GM23338 (cell line): Measurements from ENCODE around the gene PLD2. TPM values are rescaled to one million over a fixed set of nuclear protein-coding genes. Genes with fewer than 3 reads are reported as not detected.

Experiments
- ATAC-seq: fragments of 200-7000 bp; cut with Tn5 transposase; 3 replicates; pipeline ENCODE4 v1.9.1; 2020
- DNase-seq: peaks from one replicate; pipeline ENCODE4 v3.0.0-alpha.2; 2015; ENCODE audit warnings: low spot score
- H2AFZ ChIP-seq: fragments of 200-600 bp; sonication (generic); 2 replicates; pipeline ENCODE4 v1.8.0; 2016; ENCODE audit warnings: antibody characterized with exemption, mild to moderate bottlenecking, moderate library complexity
- H3F3A ChIP-seq: fragments of 200-600 bp; sonication (generic); replicated peaks from 2 replicates; pipeline ENCODE4 v1.8.0; 2017; ENCODE audit warnings: antibody characterized with exemption, mixed run types, low read depth
- H3K27ac ChIP-seq: fragments of 200-600 bp; sonication (generic); 2 replicates; pipeline ENCODE4 v1.6.1; 2016; ENCODE audit warnings: low read depth
- H3K27me3 ChIP-seq: fragments of 200-600 bp; sonication (generic); 2 replicates; pipeline ENCODE4 v1.8.0; 2016; ENCODE audit warnings: mild to moderate bottlenecking, mixed run types, moderate library complexity; ENCODE audit not compliant: insufficient read depth
- H3K36me3 ChIP-seq: fragments of 200-600 bp; sonication (generic); 2 replicates; pipeline ENCODE4 v1.8.0; 2016; ENCODE audit warnings: mild to moderate bottlenecking; ENCODE audit not compliant: insufficient read depth
- H3K4me1 ChIP-seq: fragments of 200-600 bp; sonication (generic); 2 replicates; pipeline ENCODE4 v1.8.0; 2016; ENCODE audit warnings: mild to moderate bottlenecking, moderate library complexity; ENCODE audit not compliant: insufficient read depth
- H3K4me2 ChIP-seq: fragments of 200-600 bp; sonication (generic); 2 replicates; pipeline ENCODE4 v1.7.1; 2017; ENCODE audit warnings: mixed run types
- H3K4me3 ChIP-seq: fragments of 200-600 bp; sonication (generic); 2 replicates; pipeline ENCODE4 v1.6.1; 2016; ENCODE audit warnings: mixed run types
- H3K79me2 ChIP-seq: fragments of 200-600 bp; sonication (generic); replicated peaks from 2 replicates; pipeline ENCODE4 v1.8.0; 2017; ENCODE audit warnings: mild to moderate bottlenecking; ENCODE audit not compliant: insufficient read depth
- H3K9me2 ChIP-seq: fragments of 200-600 bp; sonication (generic); 2 replicates; pipeline ENCODE4 v1.8.0; 2017; ENCODE audit not compliant: insufficient read depth
- H4K20me1 ChIP-seq: fragments of 200-600 bp; sonication (generic); replicated peaks from 2 replicates; pipeline ENCODE4 v1.8.0; 2017; ENCODE audit warnings: mild to moderate bottlenecking; ENCODE audit not compliant: insufficient read depth
- H3K27ac Mint-ChIP-seq: 2 replicates; pipeline ENCODE4 v1.8.0; 2020; ENCODE audit warnings: inconsistent platforms, mild to moderate bottlenecking, moderate library complexity, mixed read lengths
- H3K27me3 Mint-ChIP-seq: 3 replicates; pipeline ENCODE4 v1.8.0; 2022; ENCODE audit warnings: low read depth, mild to moderate bottlenecking, moderate library complexity, mixed read lengths, inconsistent platforms; ENCODE audit not compliant: insufficient read depth, poor library complexity
- H3K36me3 Mint-ChIP-seq: 3 replicates; pipeline ENCODE4 v1.8.0; 2021; ENCODE audit warnings: low read depth, mild to moderate bottlenecking, inconsistent platforms, moderate library complexity, mixed read lengths
- H3K4me1 Mint-ChIP-seq: 3 replicates; pipeline ENCODE4 v1.8.0; 2020; ENCODE audit warnings: mild to moderate bottlenecking, inconsistent platforms, mixed read lengths
- H3K4me3 Mint-ChIP-seq: 3 replicates; pipeline ENCODE4 v1.8.0; 2021; ENCODE audit warnings: moderate library complexity, mild to moderate bottlenecking, inconsistent platforms, mixed read lengths
- H3K9me3 Mint-ChIP-seq: 3 replicates; pipeline ENCODE4 v1.8.0; 2020; ENCODE audit warnings: moderate library complexity, mild to moderate bottlenecking, inconsistent platforms, mixed read lengths
- CREB1 ChIP-seq: fragments of 250-450 bp; sonication (Bioruptor Pico); IDR thresholded peaks from 2 replicates; pipeline ENCODE4 v1.5.0; 2020; ENCODE audit warnings: low read depth, mild to moderate bottlenecking, moderate library complexity
- EZH2 ChIP-seq: fragments of 200-600 bp; sonication (generic); IDR thresholded peaks from one replicate; pipeline ENCODE4 v1.8.0; 2017; ENCODE audit warnings: antibody characterized with exemption, mild to moderate bottlenecking, low read depth; ENCODE audit not compliant: unreplicated experiment
- EZH2phosphoT487 ChIP-seq: fragments of 200-600 bp; sonication (generic); IDR thresholded peaks from one replicate; pipeline ENCODE4 v1.8.1; 2018; ENCODE audit warnings: antibody characterized with exemption; ENCODE audit not compliant: unreplicated experiment
- JUNB ChIP-seq: IDR thresholded peaks from one replicate; pipeline ENCODE4 v1.6.1; 2016; ENCODE audit warnings: antibody characterized with exemption; ENCODE audit not compliant: unreplicated experiment
- NANOG ChIP-seq: IDR thresholded peaks from 2 replicates; pipeline ENCODE4 v1.6.1; 2016; ENCODE audit warnings: antibody characterized with exemption, borderline replicate concordance
- POLR2AphosphoS5 ChIP-seq: IDR thresholded peaks from 2 replicates; pipeline ENCODE4 v1.6.1; 2016; ENCODE audit warnings: antibody characterized with exemption, low read depth
- STAT1 ChIP-seq: IDR thresholded peaks from one replicate; pipeline ENCODE4 v1.6.1; 2016; ENCODE audit warnings: antibody characterized with exemption; ENCODE audit not compliant: unreplicated experiment
- ZNF114 ChIP-seq: fragments of 250-450 bp; sonication (Bioruptor Pico); IDR thresholded peaks from 2 replicates; pipeline ENCODE4 v1.5.0; 2020; ENCODE audit warnings: mild to moderate bottlenecking, moderate library complexity
- ZNF331 ChIP-seq: fragments of 250-450 bp; sonication (Bioruptor Pico); IDR thresholded peaks from 2 replicates; pipeline ENCODE4 v1.5.0; 2020; ENCODE audit warnings: low read depth, mild to moderate bottlenecking, moderate library complexity
- polyA plus RNA-seq: library from polyadenylated mRNA; unstranded; fragments of >200 nt; fragmentation: Nextera tagmentation; extraction: Ambion mirVana; gene quantifications from 2 replicates; pipeline ENCODE4 v1.2.1, GENCODE V29; 2016
- total RNA-seq: library from RNA; depleted of rRNA; stranded (reverse); fragments of >200 nt; shearing (Covaris generic); gene quantifications from 2 replicates; pipeline ENCODE4 v1.2.3, GENCODE V29; 2014
- TF ChIP-seq, protein P1 (sequence below), 2 experiments: fragments of 200-600 bp in 1 of 2; sonication (generic) in 1 of 2; conservative IDR thresholded peaks; 2 replicates each; pipeline versions ENCODE4 v1.5.1 to v1.6.1; 2016 to 2017; ENCODE audit warnings: antibody characterized with exemption in 2 of 2, low read depth in 2 of 2, mild to moderate bottlenecking in 2 of 2, moderate library complexity in 1 of 2
- TF ChIP-seq, protein P2 (sequence below): IDR thresholded peaks from 2 replicates; pipeline ENCODE4 v1.6.1; 2016; ENCODE audit warnings: antibody characterized with exemption
- TF ChIP-seq, protein P3 (sequence below): fragments of 250-450 bp; sonication (Bioruptor Pico); IDR thresholded peaks from 2 replicates; pipeline ENCODE4 v1.5.0; 2020; ENCODE audit warnings: mild to moderate bottlenecking, moderate library complexity
- TF ChIP-seq, protein P4 (sequence below): IDR thresholded peaks from one replicate; pipeline ENCODE4 v1.6.1; 2018; ENCODE audit warnings: antibody characterized with exemption; ENCODE audit not compliant: unreplicated experiment

PLD2 gene
- total and polyA plus RNA-seq, 2 experiments from 2014 or later = 20.2 to 55.9 TPM

DNA sequence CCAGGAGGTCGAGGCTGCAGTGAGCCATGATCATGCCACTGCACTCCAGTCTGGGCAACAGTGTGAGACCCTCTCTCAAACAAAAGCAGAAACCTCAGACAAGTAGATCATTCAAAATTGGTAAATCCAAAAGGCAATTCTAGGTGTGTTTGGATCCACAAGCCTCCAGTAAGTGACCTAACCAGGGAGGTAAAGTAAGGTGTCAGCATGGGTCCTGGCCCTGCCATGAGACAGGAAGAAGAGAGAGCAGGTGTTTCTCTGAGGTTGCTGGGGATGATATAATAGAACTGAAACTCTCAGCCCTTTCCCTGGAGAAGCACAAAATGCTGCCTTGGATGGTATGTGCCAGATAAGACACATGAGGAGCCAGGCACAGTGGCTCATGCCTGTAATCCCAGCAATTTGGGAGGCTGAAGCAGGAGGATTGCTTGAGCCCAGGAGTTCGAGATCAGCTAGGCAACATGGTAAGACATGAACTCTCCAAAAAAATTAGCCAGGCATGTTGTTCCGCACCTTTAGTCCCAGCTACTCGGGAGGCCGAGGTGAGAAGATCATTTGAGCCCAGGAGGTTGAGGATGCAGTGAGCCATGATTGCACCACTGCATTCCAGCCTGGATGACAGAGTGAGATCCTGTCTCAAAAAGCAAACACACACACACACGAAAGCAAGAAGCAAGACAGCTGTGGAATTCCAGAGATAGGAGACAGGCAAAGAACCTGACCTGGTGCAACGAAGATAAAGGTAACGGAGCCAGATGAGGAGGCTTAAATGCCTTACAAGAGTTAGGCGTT lies 28.8 kb upstream of the PLD2 start:
- H3K9me3 Mint-ChIP-seq = no peaks in the 10 kb centered on the region
- no peak for TF ChIP-seq POLR2AphosphoS5
- TF ChIP-seq ZNF114 (CRISPR knock-in tag) = no peak
- TF ChIP-seq, protein P1, sequence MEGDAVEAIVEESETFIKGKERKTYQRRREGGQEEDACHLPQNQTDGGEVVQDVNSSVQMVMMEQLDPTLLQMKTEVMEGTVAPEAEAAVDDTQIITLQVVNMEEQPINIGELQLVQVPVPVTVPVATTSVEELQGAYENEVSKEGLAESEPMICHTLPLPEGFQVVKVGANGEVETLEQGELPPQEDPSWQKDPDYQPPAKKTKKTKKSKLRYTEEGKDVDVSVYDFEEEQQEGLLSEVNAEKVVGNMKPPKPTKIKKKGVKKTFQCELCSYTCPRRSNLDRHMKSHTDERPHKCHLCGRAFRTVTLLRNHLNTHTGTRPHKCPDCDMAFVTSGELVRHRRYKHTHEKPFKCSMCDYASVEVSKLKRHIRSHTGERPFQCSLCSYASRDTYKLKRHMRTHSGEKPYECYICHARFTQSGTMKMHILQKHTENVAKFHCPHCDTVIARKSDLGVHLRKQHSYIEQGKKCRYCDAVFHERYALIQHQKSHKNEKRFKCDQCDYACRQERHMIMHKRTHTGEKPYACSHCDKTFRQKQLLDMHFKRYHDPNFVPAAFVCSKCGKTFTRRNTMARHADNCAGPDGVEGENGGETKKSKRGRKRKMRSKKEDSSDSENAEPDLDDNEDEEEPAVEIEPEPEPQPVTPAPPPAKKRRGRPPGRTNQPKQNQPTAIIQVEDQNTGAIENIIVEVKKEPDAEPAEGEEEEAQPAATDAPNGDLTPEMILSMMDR (conservative IDR thresholded peaks at IDR 0.05; ENCODE audit: low read depth in 2 of 2) = no peak
- no peak for TF ChIP-seq EZH2phosphoT487
- no peak for TF ChIP-seq JUNB
- no peak for TF ChIP-seq EZH2
- TF ChIP-seq STAT1 = no peak
- no peak for TF ChIP-seq CREB1
- no peak for TF ChIP-seq NANOG
- TF ChIP-seq ZNF331 (CRISPR knock-in tag) = no peak
- TF ChIP-seq, protein P2, sequence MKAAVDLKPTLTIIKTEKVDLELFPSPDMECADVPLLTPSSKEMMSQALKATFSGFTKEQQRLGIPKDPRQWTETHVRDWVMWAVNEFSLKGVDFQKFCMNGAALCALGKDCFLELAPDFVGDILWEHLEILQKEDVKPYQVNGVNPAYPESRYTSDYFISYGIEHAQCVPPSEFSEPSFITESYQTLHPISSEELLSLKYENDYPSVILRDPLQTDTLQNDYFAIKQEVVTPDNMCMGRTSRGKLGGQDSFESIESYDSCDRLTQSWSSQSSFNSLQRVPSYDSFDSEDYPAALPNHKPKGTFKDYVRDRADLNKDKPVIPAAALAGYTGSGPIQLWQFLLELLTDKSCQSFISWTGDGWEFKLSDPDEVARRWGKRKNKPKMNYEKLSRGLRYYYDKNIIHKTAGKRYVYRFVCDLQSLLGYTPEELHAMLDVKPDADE = no peak
- TF ChIP-seq, protein P3, sequence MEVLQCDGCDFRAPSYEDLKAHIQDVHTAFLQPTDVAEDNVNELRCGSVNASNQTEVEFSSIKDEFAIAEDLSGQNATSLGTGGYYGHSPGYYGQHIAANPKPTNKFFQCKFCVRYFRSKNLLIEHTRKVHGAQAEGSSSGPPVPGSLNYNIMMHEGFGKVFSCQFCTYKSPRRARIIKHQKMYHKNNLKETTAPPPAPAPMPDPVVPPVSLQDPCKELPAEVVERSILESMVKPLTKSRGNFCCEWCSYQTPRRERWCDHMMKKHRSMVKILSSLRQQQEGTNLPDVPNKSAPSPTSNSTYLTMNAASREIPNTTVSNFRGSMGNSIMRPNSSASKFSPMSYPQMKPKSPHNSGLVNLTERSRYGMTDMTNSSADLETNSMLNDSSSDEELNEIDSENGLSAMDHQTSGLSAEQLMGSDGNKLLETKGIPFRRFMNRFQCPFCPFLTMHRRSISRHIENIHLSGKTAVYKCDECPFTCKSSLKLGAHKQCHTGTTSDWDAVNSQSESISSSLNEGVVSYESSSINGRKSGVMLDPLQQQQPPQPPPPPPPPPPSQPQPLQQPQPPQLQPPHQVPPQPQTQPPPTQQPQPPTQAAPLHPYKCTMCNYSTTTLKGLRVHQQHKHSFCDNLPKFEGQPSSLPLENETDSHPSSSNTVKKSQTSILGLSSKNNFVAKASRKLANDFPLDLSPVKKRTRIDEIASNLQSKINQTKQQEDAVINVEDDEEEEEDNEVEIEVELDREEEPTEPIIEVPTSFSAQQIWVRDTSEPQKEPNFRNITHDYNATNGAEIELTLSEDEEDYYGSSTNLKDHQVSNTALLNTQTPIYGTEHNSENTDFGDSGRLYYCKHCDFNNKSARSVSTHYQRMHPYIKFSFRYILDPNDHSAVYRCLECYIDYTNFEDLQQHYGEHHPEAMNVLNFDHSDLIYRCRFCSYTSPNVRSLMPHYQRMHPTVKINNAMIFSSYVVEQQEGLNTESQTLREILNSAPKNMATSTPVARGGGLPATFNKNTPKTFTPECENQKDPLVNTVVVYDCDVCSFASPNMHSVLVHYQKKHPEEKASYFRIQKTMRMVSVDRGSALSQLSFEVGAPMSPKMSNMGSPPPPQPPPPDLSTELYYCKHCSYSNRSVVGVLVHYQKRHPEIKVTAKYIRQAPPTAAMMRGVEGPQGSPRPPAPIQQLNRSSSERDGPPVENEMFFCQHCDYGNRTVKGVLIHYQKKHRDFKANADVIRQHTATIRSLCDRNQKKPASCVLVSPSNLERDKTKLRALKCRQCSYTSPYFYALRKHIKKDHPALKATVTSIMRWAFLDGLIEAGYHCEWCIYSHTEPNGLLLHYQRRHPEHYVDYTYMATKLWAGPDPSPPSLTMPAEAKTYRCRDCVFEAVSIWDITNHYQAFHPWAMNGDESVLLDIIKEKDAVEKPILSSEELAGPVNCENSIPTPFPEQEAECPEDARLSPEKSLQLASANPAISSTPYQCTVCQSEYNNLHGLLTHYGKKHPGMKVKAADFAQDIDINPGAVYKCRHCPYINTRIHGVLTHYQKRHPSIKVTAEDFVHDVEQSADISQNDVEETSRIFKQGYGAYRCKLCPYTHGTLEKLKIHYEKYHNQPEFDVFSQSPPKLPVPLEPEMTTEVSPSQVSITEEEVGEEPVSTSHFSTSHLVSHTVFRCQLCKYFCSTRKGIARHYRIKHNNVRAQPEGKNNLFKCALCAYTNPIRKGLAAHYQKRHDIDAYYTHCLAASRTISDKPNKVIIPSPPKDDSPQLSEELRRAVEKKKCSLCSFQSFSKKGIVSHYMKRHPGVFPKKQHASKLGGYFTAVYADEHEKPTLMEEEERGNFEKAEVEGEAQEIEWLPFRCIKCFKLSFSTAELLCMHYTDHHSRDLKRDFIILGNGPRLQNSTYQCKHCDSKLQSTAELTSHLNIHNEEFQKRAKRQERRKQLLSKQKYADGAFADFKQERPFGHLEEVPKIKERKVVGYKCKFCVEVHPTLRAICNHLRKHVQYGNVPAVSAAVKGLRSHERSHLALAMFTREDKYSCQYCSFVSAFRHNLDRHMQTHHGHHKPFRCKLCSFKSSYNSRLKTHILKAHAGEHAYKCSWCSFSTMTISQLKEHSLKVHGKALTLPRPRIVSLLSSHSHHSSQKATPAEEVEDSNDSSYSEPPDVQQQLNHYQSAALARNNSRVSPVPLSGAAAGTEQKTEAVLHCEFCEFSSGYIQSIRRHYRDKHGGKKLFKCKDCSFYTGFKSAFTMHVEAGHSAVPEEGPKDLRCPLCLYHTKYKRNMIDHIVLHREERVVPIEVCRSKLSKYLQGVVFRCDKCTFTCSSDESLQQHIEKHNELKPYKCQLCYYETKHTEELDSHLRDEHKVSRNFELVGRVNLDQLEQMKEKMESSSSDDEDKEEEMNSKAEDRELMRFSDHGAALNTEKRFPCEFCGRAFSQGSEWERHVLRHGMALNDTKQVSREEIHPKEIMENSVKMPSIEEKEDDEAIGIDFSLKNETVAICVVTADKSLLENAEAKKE = no peak
- TF ChIP-seq, protein P4, sequence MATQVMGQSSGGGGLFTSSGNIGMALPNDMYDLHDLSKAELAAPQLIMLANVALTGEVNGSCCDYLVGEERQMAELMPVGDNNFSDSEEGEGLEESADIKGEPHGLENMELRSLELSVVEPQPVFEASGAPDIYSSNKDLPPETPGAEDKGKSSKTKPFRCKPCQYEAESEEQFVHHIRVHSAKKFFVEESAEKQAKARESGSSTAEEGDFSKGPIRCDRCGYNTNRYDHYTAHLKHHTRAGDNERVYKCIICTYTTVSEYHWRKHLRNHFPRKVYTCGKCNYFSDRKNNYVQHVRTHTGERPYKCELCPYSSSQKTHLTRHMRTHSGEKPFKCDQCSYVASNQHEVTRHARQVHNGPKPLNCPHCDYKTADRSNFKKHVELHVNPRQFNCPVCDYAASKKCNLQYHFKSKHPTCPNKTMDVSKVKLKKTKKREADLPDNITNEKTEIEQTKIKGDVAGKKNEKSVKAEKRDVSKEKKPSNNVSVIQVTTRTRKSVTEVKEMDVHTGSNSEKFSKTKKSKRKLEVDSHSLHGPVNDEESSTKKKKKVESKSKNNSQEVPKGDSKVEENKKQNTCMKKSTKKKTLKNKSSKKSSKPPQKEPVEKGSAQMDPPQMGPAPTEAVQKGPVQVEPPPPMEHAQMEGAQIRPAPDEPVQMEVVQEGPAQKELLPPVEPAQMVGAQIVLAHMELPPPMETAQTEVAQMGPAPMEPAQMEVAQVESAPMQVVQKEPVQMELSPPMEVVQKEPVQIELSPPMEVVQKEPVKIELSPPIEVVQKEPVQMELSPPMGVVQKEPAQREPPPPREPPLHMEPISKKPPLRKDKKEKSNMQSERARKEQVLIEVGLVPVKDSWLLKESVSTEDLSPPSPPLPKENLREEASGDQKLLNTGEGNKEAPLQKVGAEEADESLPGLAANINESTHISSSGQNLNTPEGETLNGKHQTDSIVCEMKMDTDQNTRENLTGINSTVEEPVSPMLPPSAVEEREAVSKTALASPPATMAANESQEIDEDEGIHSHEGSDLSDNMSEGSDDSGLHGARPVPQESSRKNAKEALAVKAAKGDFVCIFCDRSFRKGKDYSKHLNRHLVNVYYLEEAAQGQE = no peak
- no peak overlapping the region for H3K4me2 ChIP-seq
- H3K9me2 ChIP-seq = no peaks in the 10 kb centered on the region
- H4K20me1 ChIP-seq = no peaks in the 10 kb centered on the region
- DNase-seq (no peak), ATAC-seq (no peak)
- H3K27me3 ChIP-seq = no peaks in the 10 kb centered on the region
- no peaks in the 10 kb centered on the region for H3K4me1 ChIP-seq
- no peaks in the 10 kb centered on the region for H3K36me3 ChIP-seq
- no peak overlapping the region for H3K27ac Mint-ChIP-seq
- H3F3A ChIP-seq = no peaks in the 10 kb centered on the region
- peaks cover 15% of the 10 kb centered on the region for H3K27me3 Mint-ChIP-seq
- peak overlapping the region; percentile 14; the same call in 1 of the 2 replicates for H2AFZ ChIP-seq
- no peaks in the 10 kb centered on the region for H3K36me3 Mint-ChIP-seq
- H3K27ac ChIP-seq = no peak overlapping the region
- no peak overlapping the region for H3K4me3 ChIP-seq
- H3K79me2 ChIP-seq = no peaks in the 10 kb centered on the region
- no peak overlapping the region for H3K4me3 Mint-ChIP-seq
- H3K4me1 Mint-ChIP-seq = peaks cover 6% of the 10 kb centered on the region; the same call in 2 of the 3 replicates
